Activated T-cell treated with anti-CD3 and anti-CD28 coated beads, Interleukin-2, amount 50 U/mL, for 24 hours (primary cell): Measurements from ENCODE around the gene ATP7A.

ENCODE experiments used
- DNase-seq: peaks from one replicate; pipeline ENCODE4 v3.0.0-alpha.2; 2020
- H3K27ac Mint-ChIP-seq: 2 replicates; pipeline ENCODE4 v1.8.0; 2020; ENCODE audit warnings: mild to moderate bottlenecking, mixed read lengths
- H3K27me3 Mint-ChIP-seq: 2 replicates; pipeline ENCODE4 v1.8.0; 2020; ENCODE audit warnings: mixed read lengths
- H3K36me3 Mint-ChIP-seq: 2 replicates; pipeline ENCODE4 v1.8.0; 2020; ENCODE audit warnings: low read depth, mixed read lengths
- H3K4me1 Mint-ChIP-seq: 2 replicates; pipeline ENCODE4 v1.8.0; 2020; ENCODE audit warnings: low read depth, mixed read lengths
- H3K4me3 Mint-ChIP-seq: 2 replicates; pipeline ENCODE4 v1.8.0; 2020; ENCODE audit warnings: mild to moderate bottlenecking, moderate library complexity, mixed read lengths
- H3K9me3 Mint-ChIP-seq: 2 replicates; pipeline ENCODE4 v1.8.0; 2020; ENCODE audit warnings: mixed read lengths

ATP7A gene

GRCh38 chrX:77961063-77961462 is 50.6 kb downstream of the ATP7A start:
- H3K36me3 Mint-ChIP-seq, result peaks cover 4% of the 10 kb centered on the region
- no peak for DNase-seq
- peaks cover 11% of the 10 kb centered on the region for H3K27me3 Mint-ChIP-seq
- H3K4me1 Mint-ChIP-seq, result peaks cover 46% of the 10 kb centered on the region
- peaks cover 5% of the 10 kb centered on the region for H3K9me3 Mint-ChIP-seq
- H3K4me3 Mint-ChIP-seq, result peak overlapping the region; percentile 54
- peak overlapping the region; percentile 87 for H3K27ac Mint-ChIP-seq

- Mint-ChIP-seq H3K27me3 (peaks cover 12% of the 10 kb centered on the region), H3K4me3 (peak overlapping the region; percentile 55), H3K9me3 (peaks cover 2% of the 10 kb centered on the region), H3K4me1 (peaks cover 50% of the 10 kb centered on the region), H3K36me3 (peaks cover 4% of the 10 kb centered on the region), H3K27ac (peak overlapping the region; percentile 87)
- peak; percentile 40 for DNase-seq
Observed at GRCh38 chrX:77962068-77962902, 51.8 kb downstream of the ATP7A start.

- Mint-ChIP-seq H3K9me3 (no peaks in the 10 kb centered on the region), H3K27me3 (peaks cover 14% of the 10 kb centered on the region), H3K27ac (no peak overlapping the region), H3K4me3 (no peak overlapping the region), H3K4me1 (peaks cover 22% of the 10 kb centered on the region), H3K36me3 (peaks cover 2% of the 10 kb centered on the region)
- no peak for DNase-seq
Observed at GRCh38 chrX:77966361-77966760, 55.9 kb downstream of the ATP7A start.

GRCh38 chrX:77967631-77968030 is 57.1 kb downstream of the ATP7A start:
- H3K36me3 Mint-ChIP-seq, result peaks cover 6% of the 10 kb centered on the region
- no peak overlapping the region for H3K4me3 Mint-ChIP-seq
- DNase-seq, result no peak

GRCh38 chrX:77969538-77969937 is 59.0 kb downstream of the ATP7A start, which contains the start of gene PGAM4:
PGAM4 (minus strand) TSS chrX:77969638; CDS start chrX:77969638, 0 bp downstream.
- H3K27ac Mint-ChIP-seq, result no peak within 1 kb of the TSS
- H3K4me1 Mint-ChIP-seq, result peaks cover 5% of the 10 kb centered on the region
- peaks cover 12% of the 10 kb centered on the region for H3K36me3 Mint-ChIP-seq
- no peaks in the 10 kb centered on the region for H3K9me3 Mint-ChIP-seq
- no peak for DNase-seq
- no peak within 1 kb of the TSS for H3K4me3 Mint-ChIP-seq
- peaks cover 12% of the 10 kb centered on the region for H3K27me3 Mint-ChIP-seq

More at GRCh38 chrX:77967631-77968030, 57.1 kb downstream of the ATP7A start:
- Mint-ChIP-seq H3K27ac (no peak overlapping the region), H3K27me3 (peaks cover 14% of the 10 kb centered on the region), H3K9me3 (no peaks in the 10 kb centered on the region), H3K4me1 (peaks cover 9% of the 10 kb centered on the region)

GRCh38 chrX:77975755-77976154 is 65.3 kb downstream of the ATP7A start:
- DNase-seq, result no peak
- H3K4me3 Mint-ChIP-seq, result no peak overlapping the region
- H3K36me3 Mint-ChIP-seq, result peaks cover 21% of the 10 kb centered on the region
- H3K27ac Mint-ChIP-seq, result no peak overlapping the region
- no peaks in the 10 kb centered on the region for H3K9me3 Mint-ChIP-seq
- peaks cover 3% of the 10 kb centered on the region for H3K27me3 Mint-ChIP-seq
- H3K4me1 Mint-ChIP-seq, result no peaks in the 10 kb centered on the region

- DNase-seq, result no peak
- H3K4me3 Mint-ChIP-seq, result no peak overlapping the region
- no peak overlapping the region for H3K27ac Mint-ChIP-seq
- H3K4me1 Mint-ChIP-seq, result no peaks in the 10 kb centered on the region
- H3K27me3 Mint-ChIP-seq, result peaks cover 3% of the 10 kb centered on the region
- no peaks in the 10 kb centered on the region for H3K9me3 Mint-ChIP-seq
- H3K36me3 Mint-ChIP-seq, result peaks cover 20% of the 10 kb centered on the region
Observed at GRCh38 chrX:77977095-77977494, 66.6 kb downstream of the ATP7A start.

- H3K36me3 Mint-ChIP-seq, result peaks cover 18% of the 10 kb centered on the region
- no peak overlapping the region for H3K27ac Mint-ChIP-seq
- peaks cover 3% of the 10 kb centered on the region for H3K27me3 Mint-ChIP-seq
- DNase-seq, result no peak
- H3K4me3 Mint-ChIP-seq, result no peak overlapping the region
- H3K4me1 Mint-ChIP-seq, result no peaks in the 10 kb centered on the region
- H3K9me3 Mint-ChIP-seq, result no peaks in the 10 kb centered on the region
Observed at GRCh38 chrX:77977518-77977917, 67.0 kb downstream of the ATP7A start.

- Mint-ChIP-seq H3K9me3 (no peaks in the 10 kb centered on the region), H3K27me3 (peaks cover 3% of the 10 kb centered on the region)
Observed at GRCh38 chrX:77979870-77980269, 69.4 kb downstream of the ATP7A start.

GRCh38 chrX:78011846-78012245 is 101.4 kb downstream of the ATP7A start:
- Mint-ChIP-seq H3K4me1 (no peaks in the 10 kb centered on the region), H3K4me3 (no peak overlapping the region), H3K27ac (no peak overlapping the region), H3K9me3 (no peaks in the 10 kb centered on the region), H3K27me3 (peaks cover 10% of the 10 kb centered on the region), H3K36me3 (peaks cover 8% of the 10 kb centered on the region)
- DNase-seq, result no peak

More at GRCh38 chrX:77979870-77980269, 69.4 kb downstream of the ATP7A start:
- no peaks in the 10 kb centered on the region for H3K4me1 Mint-ChIP-seq
- H3K36me3 Mint-ChIP-seq, result peaks cover 9% of the 10 kb centered on the region
- no peak overlapping the region for H3K27ac Mint-ChIP-seq
- H3K4me3 Mint-ChIP-seq, result no peak overlapping the region
- no peak for DNase-seq

GRCh38 chrX:78019586-78020483 is 109.3 kb downstream of the ATP7A start:
- H3K9me3 Mint-ChIP-seq, result no peaks in the 10 kb centered on the region
- H3K4me3 Mint-ChIP-seq, result no peak overlapping the region
- peaks cover 10% of the 10 kb centered on the region for H3K4me1 Mint-ChIP-seq
- H3K27me3 Mint-ChIP-seq, result peaks cover 17% of the 10 kb centered on the region
- H3K27ac Mint-ChIP-seq, result no peak overlapping the region
- H3K36me3 Mint-ChIP-seq, result peaks cover 5% of the 10 kb centered on the region
- no peak for DNase-seq

GRCh38 chrX:78024349-78025059 is 114.0 kb downstream of the ATP7A start:
- H3K27me3 Mint-ChIP-seq, result peaks cover 41% of the 10 kb centered on the region
- H3K9me3 Mint-ChIP-seq, result no peaks in the 10 kb centered on the region
- no peak overlapping the region for H3K4me3 Mint-ChIP-seq
- H3K36me3 Mint-ChIP-seq, result no peaks in the 10 kb centered on the region
- no peak overlapping the region for H3K27ac Mint-ChIP-seq
- peak; percentile 43 for DNase-seq
- peaks cover 3% of the 10 kb centered on the region for H3K4me1 Mint-ChIP-seq

GRCh38 chrX:78027798-78028197 is 117.3 kb downstream of the ATP7A start:
- peaks cover 3% of the 10 kb centered on the region for H3K4me1 Mint-ChIP-seq
- peaks cover 40% of the 10 kb centered on the region for H3K27me3 Mint-ChIP-seq
- H3K9me3 Mint-ChIP-seq, result no peaks in the 10 kb centered on the region
- no peak for DNase-seq
- H3K36me3 Mint-ChIP-seq, result no peaks in the 10 kb centered on the region
- no peak overlapping the region for H3K4me3 Mint-ChIP-seq
- H3K27ac Mint-ChIP-seq, result no peak overlapping the region

GRCh38 chrX:78029663-78030062 is 119.2 kb downstream of the ATP7A start:
- Mint-ChIP-seq H3K4me3 (no peak overlapping the region), H3K27me3 (peaks cover 35% of the 10 kb centered on the region), H3K9me3 (no peaks in the 10 kb centered on the region), H3K36me3 (no peaks in the 10 kb centered on the region), H3K27ac (no peak overlapping the region), H3K4me1 (peaks cover under 1% of the 10 kb centered on the region)
- DNase-seq, result no peak
